ENCODE measurements around the gene CHAF1A.

DNA sequence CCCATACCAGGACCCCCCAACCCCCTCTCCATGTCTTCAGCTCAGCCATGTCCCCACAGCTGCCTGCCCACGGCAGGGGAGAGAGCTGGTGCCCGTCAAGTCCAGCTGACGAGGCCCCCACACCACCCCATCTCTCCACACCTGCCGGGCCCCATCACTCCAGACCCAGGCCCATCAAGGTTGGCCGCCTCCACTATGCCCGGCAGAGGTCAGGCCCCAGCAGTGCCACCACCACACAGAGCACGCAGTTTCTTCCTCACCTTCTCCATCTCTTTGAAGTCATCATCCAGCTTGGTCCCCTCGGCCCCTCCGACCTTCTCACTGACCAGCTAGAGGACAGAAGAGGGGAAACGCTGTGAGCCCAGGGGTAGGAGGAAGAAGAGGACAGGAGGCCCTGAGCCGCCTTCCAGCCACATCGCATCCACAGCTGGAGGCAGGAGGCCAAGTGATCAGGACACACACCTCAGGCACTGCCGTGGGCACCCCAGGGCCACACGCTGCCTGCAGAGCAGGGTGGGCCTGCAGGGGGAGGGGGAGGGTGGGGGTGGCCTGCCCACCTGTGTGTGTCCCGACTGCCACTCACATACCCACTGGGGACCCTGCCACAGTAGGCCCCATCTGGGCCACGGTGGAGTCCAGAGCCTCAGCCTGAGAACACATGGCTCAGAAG, 35.6 kb upstream of the CHAF1A start:
- TF ChIP-seq, protein P1, sequence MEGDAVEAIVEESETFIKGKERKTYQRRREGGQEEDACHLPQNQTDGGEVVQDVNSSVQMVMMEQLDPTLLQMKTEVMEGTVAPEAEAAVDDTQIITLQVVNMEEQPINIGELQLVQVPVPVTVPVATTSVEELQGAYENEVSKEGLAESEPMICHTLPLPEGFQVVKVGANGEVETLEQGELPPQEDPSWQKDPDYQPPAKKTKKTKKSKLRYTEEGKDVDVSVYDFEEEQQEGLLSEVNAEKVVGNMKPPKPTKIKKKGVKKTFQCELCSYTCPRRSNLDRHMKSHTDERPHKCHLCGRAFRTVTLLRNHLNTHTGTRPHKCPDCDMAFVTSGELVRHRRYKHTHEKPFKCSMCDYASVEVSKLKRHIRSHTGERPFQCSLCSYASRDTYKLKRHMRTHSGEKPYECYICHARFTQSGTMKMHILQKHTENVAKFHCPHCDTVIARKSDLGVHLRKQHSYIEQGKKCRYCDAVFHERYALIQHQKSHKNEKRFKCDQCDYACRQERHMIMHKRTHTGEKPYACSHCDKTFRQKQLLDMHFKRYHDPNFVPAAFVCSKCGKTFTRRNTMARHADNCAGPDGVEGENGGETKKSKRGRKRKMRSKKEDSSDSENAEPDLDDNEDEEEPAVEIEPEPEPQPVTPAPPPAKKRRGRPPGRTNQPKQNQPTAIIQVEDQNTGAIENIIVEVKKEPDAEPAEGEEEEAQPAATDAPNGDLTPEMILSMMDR (conservative IDR thresholded peaks at IDR 0.05; ENCODE audit: low read length) = no peak
- TF ChIP-seq EZH2phosphoT487 (IDR thresholded peaks at IDR 0.05; ENCODE audit: borderline replicate concordance) = no peak
